Natural killer cell treated with Interleukin-12 subunit alpha and Interleukin-12 subunit beta and Interleukin-15 and Interleukin-18, amount 100 ng/mL, for 72 hours (primary cell): ENCODE measurements around the gene CEP164. TPM values are rescaled to one million over a fixed set of nuclear protein-coding genes. Genes with fewer than 3 reads are reported as not detected.

Experiments
- ATAC-seq, 2 donors: fragments of 150-1000 bp; cut with Tn5 transposase in 1 of 2; sonication (Bioruptor Pico), chemical (Tn5 transposase) in 1 of 2; 2 replicates each; pipeline ENCODE4 v1.10.0; 2021
- DNase-seq: peaks from one replicate; pipeline ENCODE4 v3.0.0; 2022; ENCODE audit warnings: low spot score
- H3K27ac Mint-ChIP-seq, 2 donors: 1 replicate in 1 of 2; 2 replicates in 1 of 2; pipeline ENCODE4 v1.8.0; 2022; ENCODE audit warnings: mixed read lengths in 2 of 2, mild to moderate bottlenecking in 1 of 2, moderate library complexity in 1 of 2
- H3K27me3 Mint-ChIP-seq, 2 donors: 1 replicate in 1 of 2; 2 replicates in 1 of 2; pipeline ENCODE4 v1.8.0; 2022; ENCODE audit warnings: mixed read lengths in 2 of 2
- H3K36me3 Mint-ChIP-seq: one replicate; pipeline ENCODE4 v1.8.0; 2022; ENCODE audit warnings: mixed read lengths
- H3K4me1 Mint-ChIP-seq, 2 donors: 1 replicate in 1 of 2; 2 replicates in 1 of 2; pipeline ENCODE4 v1.8.0; 2022; ENCODE audit warnings: low read depth in 2 of 2, mixed read lengths in 2 of 2, mild to moderate bottlenecking in 1 of 2
- H3K4me3 Mint-ChIP-seq: one replicate; pipeline ENCODE4 v1.8.0; 2022; ENCODE audit warnings: mixed read lengths
- H3K9me3 Mint-ChIP-seq: 2 replicates; pipeline ENCODE4 v1.8.0; 2022; ENCODE audit warnings: mixed read lengths
- total RNA-seq, 2 donors: library from RNA; stranded (reverse); gene quantifications; one replicate each; pipeline ENCODE4 v1.2.3, GENCODE V29; 2022

Gene CEP164
- total RNA-seq, 2 donors from 2014 or later, result 30.1 to 60.8 TPM

GRCh38 chr11:117430293-117430955, 102.8 kb downstream of the CEP164 start:
- H3K27me3 Mint-ChIP-seq, result peaks cover 0 to 3% of the 10 kb centered on the region in 2 donors
- H3K4me3 Mint-ChIP-seq, result no peak overlapping the region
- no peak for DNase-seq
- no peaks in the 10 kb centered on the region for H3K36me3 Mint-ChIP-seq
- H3K4me1 Mint-ChIP-seq, result no peaks in the 10 kb centered on the region
- H3K27ac Mint-ChIP-seq, result no peak overlapping the region
- H3K9me3 Mint-ChIP-seq, result no peaks in the 10 kb centered on the region
- ATAC-seq, result no peak

DNA sequence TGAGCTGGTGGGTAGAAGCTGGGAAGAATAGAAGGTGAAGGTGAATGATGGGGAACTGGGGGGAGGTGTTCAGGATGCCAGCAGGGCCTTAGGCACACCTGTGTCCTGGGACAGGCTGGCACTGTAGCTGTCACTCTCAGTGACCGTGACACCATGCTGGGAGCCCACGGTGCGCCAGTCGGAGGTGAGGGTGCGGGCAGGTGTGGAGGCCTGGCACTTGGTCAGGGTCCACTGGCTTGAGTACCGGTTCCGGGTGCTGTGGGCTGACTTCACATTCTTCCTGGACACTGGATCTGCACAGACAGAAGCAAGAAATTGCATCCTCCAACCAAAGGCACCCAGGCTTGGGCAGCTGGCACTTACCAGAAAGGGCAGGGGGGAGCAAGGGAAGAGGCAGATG, 103.8 kb downstream of the CEP164 start:
- Mint-ChIP-seq H3K4me1 (no peaks in the 10 kb centered on the region), H3K27ac (no peak overlapping the region), H3K9me3 (no peaks in the 10 kb centered on the region), H3K27me3 (peaks cover 8 to 9% of the 10 kb centered on the region in 2 donors), H3K4me3 (no peak overlapping the region), H3K36me3 (no peaks in the 10 kb centered on the region)
- DNase-seq (no peak), ATAC-seq (no peak)

DNA sequence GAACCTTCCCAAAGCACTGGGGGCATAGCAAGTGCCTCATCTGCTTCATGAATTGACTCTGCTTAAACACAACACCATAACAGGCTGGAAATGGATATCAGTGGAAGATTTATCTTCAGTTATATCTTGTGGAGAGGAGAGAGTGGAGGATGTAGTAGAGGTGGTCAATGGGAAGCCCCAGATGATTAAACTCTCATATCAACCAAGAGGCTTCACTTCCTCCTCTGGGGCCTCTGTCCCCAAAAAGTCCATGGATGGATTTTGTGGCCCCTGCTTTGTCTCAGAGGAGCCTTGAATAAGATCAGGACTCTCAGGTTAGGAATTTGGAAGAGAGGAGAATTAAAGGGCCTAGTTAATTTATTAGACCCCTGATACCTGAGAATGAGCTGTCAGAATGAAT, 106.1 kb downstream of the CEP164 start:
- H3K36me3 Mint-ChIP-seq, result no peaks in the 10 kb centered on the region
- H3K4me3 Mint-ChIP-seq, result no peak overlapping the region
- no peaks in the 10 kb centered on the region for H3K9me3 Mint-ChIP-seq
- H3K27me3 Mint-ChIP-seq, result peaks cover 5 to 13% of the 10 kb centered on the region in 2 donors
- DNase-seq (no peak), ATAC-seq (no peak)
- H3K4me1 Mint-ChIP-seq, result no peaks in the 10 kb centered on the region
- no peak overlapping the region for H3K27ac Mint-ChIP-seq

DNA sequence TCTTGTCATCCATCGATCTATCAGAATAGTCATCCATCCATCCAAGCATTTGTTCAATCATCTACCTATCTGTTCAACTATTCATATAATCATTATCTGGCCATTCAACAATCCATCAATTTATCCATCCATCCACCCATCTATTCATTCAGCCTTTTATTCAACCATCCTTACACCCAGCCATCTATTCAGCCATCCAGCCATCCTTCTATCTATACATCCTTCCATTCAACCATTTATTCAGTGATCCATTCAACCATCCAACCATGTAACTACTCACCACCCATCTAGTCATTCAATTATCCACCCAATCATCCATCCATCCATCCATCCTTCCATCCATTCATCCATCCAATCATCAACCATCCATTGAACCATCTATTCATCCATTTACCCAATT, 106.8 kb downstream of the CEP164 start:
- no peak overlapping the region for H3K27ac Mint-ChIP-seq
- peaks cover 5 to 13% of the 10 kb centered on the region in 2 donors for H3K27me3 Mint-ChIP-seq
- no peaks in the 10 kb centered on the region for H3K9me3 Mint-ChIP-seq
- H3K36me3 Mint-ChIP-seq, result no peaks in the 10 kb centered on the region
- ATAC-seq, result no peak
- H3K4me1 Mint-ChIP-seq, result no peaks in the 10 kb centered on the region
- DNase-seq, result no peak
- no peak overlapping the region for H3K4me3 Mint-ChIP-seq

DNA sequence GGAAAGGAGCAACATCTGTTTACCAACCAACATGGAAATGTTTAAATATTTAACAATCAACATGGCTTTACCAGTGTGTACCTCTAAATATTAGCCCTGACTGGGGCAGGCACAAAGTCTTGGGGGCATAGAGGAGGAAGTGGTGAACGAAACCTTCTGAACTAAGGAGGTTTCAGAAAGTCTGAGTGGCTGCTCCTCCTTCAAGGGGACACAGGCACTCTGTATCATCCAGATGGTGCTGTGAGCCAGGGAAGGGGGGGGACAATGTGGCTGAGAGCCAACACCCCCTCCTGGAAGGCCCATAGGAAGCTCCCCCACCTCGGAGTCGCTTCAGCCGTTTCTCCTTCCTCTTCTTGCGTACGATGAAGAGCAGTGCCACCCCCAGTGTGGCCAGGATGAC, 107.7 kb downstream of the CEP164 start:
- Mint-ChIP-seq H3K27me3 (peaks cover 5 to 13% of the 10 kb centered on the region in 2 donors), H3K4me1 (no peaks in the 10 kb centered on the region), H3K9me3 (no peaks in the 10 kb centered on the region), H3K36me3 (no peaks in the 10 kb centered on the region), H3K4me3 (no peak overlapping the region), H3K27ac (no peak overlapping the region)
- DNase-seq (no peak), ATAC-seq (no peak)

GRCh38 chr11:117437041-117437790, 109.6 kb downstream of the CEP164 start:
- no peaks in the 10 kb centered on the region for H3K4me1 Mint-ChIP-seq
- H3K27me3 Mint-ChIP-seq, result peaks cover 9 to 18% of the 10 kb centered on the region in 2 donors
- no peaks in the 10 kb centered on the region for H3K9me3 Mint-ChIP-seq
- DNase-seq (no peak), ATAC-seq (no peak)
- no peaks in the 10 kb centered on the region for H3K36me3 Mint-ChIP-seq
- H3K4me3 Mint-ChIP-seq, result no peak overlapping the region
- no peak overlapping the region for H3K27ac Mint-ChIP-seq

DNA sequence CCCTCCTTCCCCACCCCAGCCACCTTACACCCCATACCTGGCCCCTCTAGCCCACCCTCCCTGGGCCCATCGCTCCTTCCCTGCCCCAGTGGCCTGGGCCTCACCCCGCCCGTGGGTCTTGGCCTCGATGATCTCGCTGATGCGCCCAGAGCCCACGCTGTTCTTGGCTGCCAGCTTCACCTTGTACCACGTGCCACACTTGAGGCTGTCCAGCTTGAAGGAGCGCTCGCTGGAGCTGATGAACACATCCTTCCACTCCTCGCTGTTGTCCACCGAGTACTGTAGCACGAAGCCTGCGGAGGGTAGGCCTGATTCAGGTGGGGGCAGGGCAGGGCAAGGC, 110.1 kb downstream of the CEP164 start:
- no peaks in the 10 kb centered on the region for H3K9me3 Mint-ChIP-seq
- DNase-seq (no peak), ATAC-seq (no peak)
- peaks cover 11 to 21% of the 10 kb centered on the region in 2 donors for H3K27me3 Mint-ChIP-seq
- H3K4me1 Mint-ChIP-seq, result no peaks in the 10 kb centered on the region
- H3K27ac Mint-ChIP-seq, result no peak overlapping the region
- H3K36me3 Mint-ChIP-seq, result no peaks in the 10 kb centered on the region
- H3K4me3 Mint-ChIP-seq, result no peak overlapping the region

DNA sequence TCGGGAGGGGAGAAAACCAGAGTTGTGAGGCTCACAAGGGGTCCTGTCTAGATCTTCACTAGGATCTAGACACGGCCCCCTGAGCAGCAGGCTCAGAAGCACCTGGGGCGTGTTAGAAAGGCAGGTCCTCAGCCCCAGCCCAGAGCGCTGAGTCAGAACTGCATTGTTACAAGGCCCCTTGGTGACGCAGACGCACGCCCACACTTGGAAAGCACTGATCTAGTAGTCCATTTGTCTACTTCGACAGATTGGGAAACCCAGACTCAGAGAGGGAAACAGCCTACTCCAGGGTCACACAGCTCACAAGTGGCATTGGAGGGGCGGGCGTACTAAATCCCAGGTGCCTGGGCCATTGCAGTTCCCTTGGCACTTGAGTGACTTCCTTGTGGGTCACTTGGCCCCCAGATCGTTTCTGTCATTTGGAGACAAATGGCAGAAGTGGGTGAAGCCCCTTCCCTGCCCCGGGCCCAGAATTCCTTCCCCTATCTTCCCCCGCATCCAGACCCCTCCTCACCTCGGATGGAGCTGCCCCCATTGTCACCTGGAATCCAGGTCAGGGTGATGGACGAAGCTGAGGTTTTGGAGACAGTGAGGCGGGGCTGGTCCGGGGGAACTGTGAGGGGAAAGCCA, 110.8 kb downstream of the CEP164 start:
- ATAC-seq (no peak), DNase-seq (no peak)
- H3K9me3 Mint-ChIP-seq, result no peaks in the 10 kb centered on the region
- no peak overlapping the region for H3K27ac Mint-ChIP-seq
- peaks cover 11 to 21% of the 10 kb centered on the region in 2 donors for H3K27me3 Mint-ChIP-seq
- H3K4me1 Mint-ChIP-seq, result no peaks in the 10 kb centered on the region
- H3K4me3 Mint-ChIP-seq, result no peak overlapping the region
- no peaks in the 10 kb centered on the region for H3K36me3 Mint-ChIP-seq

DNA sequence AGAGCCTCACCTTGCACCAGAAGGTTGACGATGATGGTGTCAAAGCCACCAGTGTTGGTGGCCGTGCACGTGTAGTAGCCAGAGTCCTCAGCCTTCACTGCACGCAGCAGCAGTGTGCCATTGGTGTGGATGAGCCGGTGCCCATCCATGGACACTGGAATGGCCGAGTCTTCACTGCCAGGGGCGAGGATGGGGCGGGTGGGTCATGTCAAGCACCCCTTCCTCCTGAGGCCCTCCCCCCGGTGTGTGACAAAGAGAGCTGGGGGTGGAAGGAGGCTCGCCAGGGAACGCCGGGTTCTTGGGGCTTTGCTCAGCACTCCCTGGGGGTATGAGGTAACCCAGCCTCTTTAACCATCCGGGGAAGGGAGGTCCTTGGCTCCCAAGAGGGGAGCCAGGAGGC, 111.6 kb downstream of the CEP164 start:
- Mint-ChIP-seq H3K36me3 (no peaks in the 10 kb centered on the region), H3K27me3 (peaks cover 15 to 21% of the 10 kb centered on the region in 2 donors), H3K9me3 (no peaks in the 10 kb centered on the region), H3K27ac (no peak overlapping the region), H3K4me1 (no peaks in the 10 kb centered on the region), H3K4me3 (no peak overlapping the region)
- DNase-seq, result no peak
- no peak for ATAC-seq

- H3K9me3 Mint-ChIP-seq, result no peaks in the 10 kb centered on the region
- ATAC-seq, result no peak
- H3K27me3 Mint-ChIP-seq, result peaks cover 19 to 22% of the 10 kb centered on the region in 2 donors
- no peak overlapping the region for H3K27ac Mint-ChIP-seq
- no peak for DNase-seq
- no peaks in the 10 kb centered on the region for H3K36me3 Mint-ChIP-seq
- no peaks in the 10 kb centered on the region for H3K4me1 Mint-ChIP-seq
- H3K4me3 Mint-ChIP-seq, result no peak overlapping the region
Measured at GRCh38 chr11:117440258-117440657, 112.6 kb downstream of the CEP164 start.

DNA sequence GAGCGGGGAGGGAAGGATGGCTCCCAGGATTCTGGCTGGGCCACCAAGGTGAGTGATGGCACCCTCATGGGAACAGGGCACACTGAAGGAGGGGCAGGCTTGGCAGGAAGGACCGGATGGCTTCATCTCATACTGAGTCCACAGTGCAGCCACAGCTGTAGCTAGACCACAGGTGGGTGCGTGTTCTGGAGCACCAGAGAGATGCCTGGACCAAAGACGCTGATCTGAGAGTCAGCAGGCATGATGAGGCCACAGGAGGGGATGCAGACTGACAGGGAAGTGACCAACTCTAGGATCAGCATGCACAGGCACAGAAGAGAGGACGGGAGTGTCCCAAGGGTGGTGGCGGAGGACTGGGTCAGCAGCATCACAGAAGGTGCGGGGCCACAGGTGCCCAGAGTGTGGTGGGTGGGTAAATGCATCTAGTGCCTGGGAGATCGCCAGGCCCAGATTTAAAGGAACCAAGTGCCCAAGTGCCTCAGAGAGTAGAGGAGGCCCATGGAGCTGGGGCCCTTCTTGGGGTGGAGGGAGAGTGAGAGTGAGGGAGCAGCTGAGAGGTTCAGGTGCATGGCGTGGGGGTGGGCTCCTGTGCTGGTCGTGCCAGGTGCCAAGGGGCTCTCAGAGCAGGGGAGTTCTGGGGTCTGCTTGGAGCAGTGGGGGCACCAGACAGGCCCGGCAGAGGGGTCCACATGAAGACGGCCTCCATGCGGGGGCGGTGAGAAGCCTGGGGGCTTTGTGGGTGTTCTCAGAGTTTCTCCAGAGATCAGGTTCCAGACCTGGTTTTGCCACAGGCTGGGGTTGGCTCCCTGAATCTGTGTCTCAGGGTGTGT, 113.7 kb downstream of the CEP164 start:
- Mint-ChIP-seq H3K27me3 (peaks cover 17 to 23% of the 10 kb centered on the region in 2 donors), H3K4me1 (no peaks in the 10 kb centered on the region), H3K36me3 (no peaks in the 10 kb centered on the region)

GRCh38 chr11:117442049-117442868, 114.6 kb downstream of the CEP164 start:
- Mint-ChIP-seq H3K4me3 (no peak overlapping the region), H3K27ac (no peak overlapping the region), H3K36me3 (no peaks in the 10 kb centered on the region), H3K27me3 (peaks cover 16 to 21% of the 10 kb centered on the region in 2 donors), H3K4me1 (no peaks in the 10 kb centered on the region), H3K9me3 (no peaks in the 10 kb centered on the region)
- no peak for DNase-seq
- no peak for ATAC-seq

More for the DNA sequence above, 113.7 kb downstream of the CEP164 start:
- ATAC-seq (no peak), DNase-seq (no peak)
- Mint-ChIP-seq H3K4me3 (no peak overlapping the region), H3K27ac (no peak overlapping the region), H3K9me3 (no peaks in the 10 kb centered on the region)

DNA sequence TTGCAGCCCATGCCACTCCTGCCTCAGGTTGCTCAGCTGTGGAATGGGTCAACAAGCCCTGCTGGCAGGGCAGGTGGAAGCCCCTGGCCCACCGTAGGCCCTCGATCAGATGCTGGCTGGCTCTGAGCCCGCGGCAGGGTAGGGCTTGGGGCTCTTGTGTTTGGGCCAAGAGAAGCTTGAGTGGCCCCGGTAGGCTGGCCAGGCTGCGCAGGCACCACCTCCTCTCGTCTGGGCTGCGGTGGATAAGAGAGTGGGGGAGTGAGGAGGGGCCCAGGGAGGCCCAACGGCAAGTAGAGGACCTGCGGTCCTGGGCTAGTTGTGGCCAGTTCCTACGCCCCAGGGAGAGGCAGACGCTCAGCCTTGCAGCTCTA, 115.2 kb downstream of the CEP164 start:
- DNase-seq, result no peak
- Mint-ChIP-seq H3K36me3 (no peaks in the 10 kb centered on the region), H3K4me1 (no peaks in the 10 kb centered on the region)

More for the DNA sequence above, 115.2 kb downstream of the CEP164 start:
- H3K27ac Mint-ChIP-seq, result no peak overlapping the region
- ATAC-seq, result no peak
- H3K4me3 Mint-ChIP-seq, result no peak overlapping the region
- H3K27me3 Mint-ChIP-seq, result peaks cover 20 to 26% of the 10 kb centered on the region in 2 donors
- no peaks in the 10 kb centered on the region for H3K9me3 Mint-ChIP-seq
